ENCODE results near the gene RUSC1.
"Not testable (repeated sequence)": the region's sequence is repeated elsewhere in the genome, so short reads cannot be mapped to it uniquely, and the experiment has no call there.

The RUSC1 gene

DNA sequence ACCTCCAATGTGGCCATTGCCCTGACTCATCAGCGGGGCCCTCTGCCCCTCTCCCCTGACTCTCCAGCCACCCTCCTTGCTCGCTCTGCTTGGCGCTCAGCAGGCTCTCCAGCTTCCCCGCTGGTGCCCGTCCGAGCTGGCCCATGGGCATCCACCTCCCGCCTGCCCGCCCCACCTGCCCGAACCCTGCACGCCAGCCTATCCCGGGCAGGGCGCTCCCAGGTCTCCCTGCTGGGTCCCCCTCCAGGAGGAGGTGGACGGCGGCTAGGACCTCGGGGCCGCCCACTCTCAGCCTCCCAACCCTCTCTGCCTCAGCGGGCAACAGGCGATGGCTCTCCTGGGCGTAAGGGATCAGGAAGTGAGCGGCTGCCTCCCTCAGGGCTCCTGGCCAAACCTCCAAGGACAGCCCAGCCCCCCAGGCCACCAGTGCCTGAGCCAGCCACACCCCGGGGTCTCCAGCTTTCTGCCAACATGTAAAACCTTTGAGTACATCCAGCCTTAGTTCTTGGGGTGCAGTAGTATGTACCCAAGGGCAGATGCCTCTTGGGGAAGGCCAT, 32.6 kb upstream of the RUSC1 start:
- Histone ChIP-seq H3K4me1 (ENCODE audit: insufficient read depth, low read length) (no peaks in the 10 kb centered on the region), H3K9me3 (ENCODE audit: control insufficient read depth, insufficient read depth, low read length) (no peaks in the 10 kb centered on the region), H3K36me3 (ENCODE audit: insufficient read depth, low read length) (no peaks in the 10 kb centered on the region), H3K9ac (ENCODE audit: low read depth, low read length) (no peak overlapping the region)

DNA sequence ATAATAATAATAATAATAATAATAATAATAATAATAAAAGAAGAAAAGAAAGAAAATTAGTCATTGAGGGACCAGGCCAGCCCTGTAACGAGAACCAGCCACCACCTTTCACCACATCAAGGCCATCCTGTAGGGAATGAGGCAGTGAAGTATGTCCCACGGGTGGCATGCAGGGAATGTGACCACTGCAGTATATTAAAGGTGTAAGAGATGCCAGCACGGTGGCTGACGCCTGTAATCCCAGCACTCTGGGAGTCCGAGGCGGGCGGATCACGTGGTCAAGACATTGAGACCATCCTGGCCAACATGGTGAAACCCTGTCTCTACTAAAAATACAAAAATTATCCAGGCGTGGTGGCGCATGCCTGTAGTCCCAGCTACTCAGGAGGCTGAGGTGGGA, 29.7 kb upstream of the RUSC1 start:
- not testable (repeated sequence) for H3K9ac ChIP-seq (ENCODE audit: low read depth, low read length); H3K9me3 ChIP-seq (ENCODE audit: control insufficient read depth, insufficient read depth, low read length); H3K4me1 ChIP-seq (ENCODE audit: insufficient read depth, low read length); H3K36me3 ChIP-seq (ENCODE audit: insufficient read depth, low read length)

- no peaks in the 10 kb centered on the region for H3K9me3 ChIP-seq (ENCODE audit: control insufficient read depth, insufficient read depth, low read length)
- H3K9ac ChIP-seq (ENCODE audit: low read depth, low read length), result no peak overlapping the region
- no peaks in the 10 kb centered on the region for H3K36me3 ChIP-seq (ENCODE audit: insufficient read depth, low read length)
- peaks cover 8% of the 10 kb centered on the region for H3K4me1 ChIP-seq (ENCODE audit: insufficient read depth, low read length)
Measured at GRCh38 chr1:155293086-155293749, 27.5 kb upstream of the RUSC1 start.

DNA sequence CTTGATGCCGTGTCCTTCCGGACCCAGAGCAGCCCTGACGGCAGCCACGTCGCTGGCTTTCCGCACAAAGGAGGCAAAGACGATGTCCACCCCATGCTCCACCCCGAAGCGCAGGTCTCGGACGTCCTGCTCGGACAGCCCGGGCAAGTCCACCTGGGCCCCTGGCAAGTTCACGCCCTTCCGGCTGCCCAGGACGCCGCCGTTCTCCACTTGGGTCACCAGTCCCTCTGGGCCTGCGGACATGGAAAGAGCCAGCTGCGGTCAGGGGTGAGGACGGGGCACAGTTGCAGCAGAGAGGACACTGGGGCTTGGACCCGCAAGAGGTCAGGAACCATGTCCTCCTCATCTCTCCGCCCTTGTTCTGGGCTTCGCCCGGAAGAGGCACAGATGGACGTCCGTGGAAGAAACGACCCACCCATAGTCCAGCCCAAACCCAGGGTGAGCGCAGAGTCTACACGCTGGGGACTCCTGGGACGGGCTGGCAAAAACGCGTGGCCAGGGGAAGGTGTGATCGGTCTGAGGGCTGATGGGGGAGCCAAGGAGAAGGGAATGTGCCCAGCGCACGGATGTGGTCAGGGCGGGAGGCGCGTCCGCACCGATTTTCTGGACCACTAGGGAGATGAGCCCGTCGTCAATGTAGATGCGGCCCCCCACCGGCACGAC, 26.0 kb upstream of the RUSC1 start:
- Histone ChIP-seq H3K9ac (ENCODE audit: low read depth, low read length) (peak overlapping the region; percentile 79; the same call in 1 of the 2 replicates), H3K9me3 (ENCODE audit: control insufficient read depth, insufficient read depth, low read length) (no peaks in the 10 kb centered on the region), H3K36me3 (ENCODE audit: insufficient read depth, low read length) (no peaks in the 10 kb centered on the region), H3K4me1 (ENCODE audit: insufficient read depth, low read length) (peaks cover 8% of the 10 kb centered on the region)

GRCh38 chr1:155295183-155295941, 25.3 kb upstream of the RUSC1 start:
- peaks cover 8% of the 10 kb centered on the region for H3K4me1 ChIP-seq (ENCODE audit: insufficient read depth, low read length)
- H3K9ac ChIP-seq (ENCODE audit: low read depth, low read length), result peak overlapping the region; percentile 79; the same call in 1 of the 2 replicates
- H3K9me3 ChIP-seq (ENCODE audit: control insufficient read depth, insufficient read depth, low read length), result no peaks in the 10 kb centered on the region
- no peaks in the 10 kb centered on the region for H3K36me3 ChIP-seq (ENCODE audit: insufficient read depth, low read length)

GRCh38 chr1:155295942-155296267, 24.8 kb upstream of the RUSC1 start:
- Histone ChIP-seq H3K9ac (ENCODE audit: low read depth, low read length) (peak overlapping the region; percentile 79; the same call in 1 of the 2 replicates), H3K4me1 (ENCODE audit: insufficient read depth, low read length) (peaks cover 8% of the 10 kb centered on the region), H3K9me3 (ENCODE audit: control insufficient read depth, insufficient read depth, low read length) (no peaks in the 10 kb centered on the region), H3K36me3 (ENCODE audit: insufficient read depth, low read length) (no peaks in the 10 kb centered on the region)

- H3K9me3 ChIP-seq (ENCODE audit: control insufficient read depth, insufficient read depth, low read length), result no peaks in the 10 kb centered on the region
- H3K36me3 ChIP-seq (ENCODE audit: insufficient read depth, low read length), result no peaks in the 10 kb centered on the region
- H3K4me1 ChIP-seq (ENCODE audit: insufficient read depth, low read length), result peaks cover 8% of the 10 kb centered on the region
- H3K9ac ChIP-seq (ENCODE audit: low read depth, low read length), result no peak overlapping the region
Measured at GRCh38 chr1:155296661-155297060, 24.0 kb upstream of the RUSC1 start.

GRCh38 chr1:155297384-155297783, 23.3 kb upstream of the RUSC1 start:
- H3K36me3 ChIP-seq (ENCODE audit: insufficient read depth, low read length), result no peaks in the 10 kb centered on the region
- H3K9ac ChIP-seq (ENCODE audit: low read depth, low read length), result no peak overlapping the region
- peaks cover 8% of the 10 kb centered on the region for H3K4me1 ChIP-seq (ENCODE audit: insufficient read depth, low read length)
- no peaks in the 10 kb centered on the region for H3K9me3 ChIP-seq (ENCODE audit: control insufficient read depth, insufficient read depth, low read length)

- H3K9me3 ChIP-seq (ENCODE audit: control insufficient read depth, insufficient read depth, low read length), result no peaks in the 10 kb centered on the region
- H3K4me1 ChIP-seq (ENCODE audit: insufficient read depth, low read length), result peaks cover 8% of the 10 kb centered on the region
- H3K9ac ChIP-seq (ENCODE audit: low read depth, low read length), result no peak overlapping the region
- no peaks in the 10 kb centered on the region for H3K36me3 ChIP-seq (ENCODE audit: insufficient read depth, low read length)
Measured at GRCh38 chr1:155300024-155300423, 20.7 kb upstream of the RUSC1 start.

- Histone ChIP-seq H3K4me1 (ENCODE audit: insufficient read depth, low read length) (peaks cover 8% of the 10 kb centered on the region), H3K9ac (ENCODE audit: low read depth, low read length) (no peak overlapping the region), H3K36me3 (ENCODE audit: insufficient read depth, low read length) (no peaks in the 10 kb centered on the region), H3K9me3 (ENCODE audit: control insufficient read depth, insufficient read depth, low read length) (no peaks in the 10 kb centered on the region)
Measured at GRCh38 chr1:155300553-155301329, 20.0 kb upstream of the RUSC1 start.

DNA sequence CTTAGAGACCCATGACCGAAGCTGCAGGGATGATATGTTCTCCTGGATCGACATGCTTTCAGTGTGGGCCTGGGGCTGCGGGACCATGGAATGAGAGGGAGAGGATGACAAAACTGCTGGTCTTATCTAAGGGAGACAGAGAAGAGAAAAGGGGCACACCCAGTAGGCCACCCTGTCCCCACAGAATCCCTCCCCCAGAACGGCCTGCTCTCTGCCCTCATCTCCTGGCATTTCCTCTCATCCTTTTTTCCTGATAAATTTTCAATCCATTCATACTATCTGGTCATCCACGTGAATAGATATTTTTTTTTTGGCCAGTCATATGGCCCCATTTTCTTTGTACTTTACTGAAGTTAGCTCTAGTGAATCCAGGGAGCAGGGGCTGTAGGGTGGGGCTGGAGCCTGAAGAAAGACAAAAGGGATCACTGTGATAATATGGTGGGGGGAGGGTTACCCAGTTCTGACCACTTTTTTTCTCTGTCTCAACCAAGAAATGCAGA, 19.3 kb upstream of the RUSC1 start, which contains the start of gene PKLR:
Gene PKLR (minus strand): TSS at position 97 of the 500 bp plus-strand sequence. CDS start 43 bp downstream, at position 54.
- H3K36me3 ChIP-seq (ENCODE audit: insufficient read depth, low read length), result no peaks in the 10 kb centered on the region
- H3K9ac ChIP-seq (ENCODE audit: low read depth, low read length), result no peak within 1 kb of the TSS
- no peaks in the 10 kb centered on the region for H3K9me3 ChIP-seq (ENCODE audit: control insufficient read depth, insufficient read depth, low read length)
- H3K4me1 ChIP-seq (ENCODE audit: insufficient read depth, low read length), result peaks cover 8% of the 10 kb centered on the region

- no peak overlapping the region for H3K9ac ChIP-seq (ENCODE audit: low read depth, low read length)
- no peaks in the 10 kb centered on the region for H3K4me1 ChIP-seq (ENCODE audit: insufficient read depth, low read length)
- no peaks in the 10 kb centered on the region for H3K9me3 ChIP-seq (ENCODE audit: control insufficient read depth, insufficient read depth, low read length)
- H3K36me3 ChIP-seq (ENCODE audit: insufficient read depth, low read length), result no peaks in the 10 kb centered on the region
Measured at GRCh38 chr1:155304558-155305063, 16.1 kb upstream of the RUSC1 start.

DNA sequence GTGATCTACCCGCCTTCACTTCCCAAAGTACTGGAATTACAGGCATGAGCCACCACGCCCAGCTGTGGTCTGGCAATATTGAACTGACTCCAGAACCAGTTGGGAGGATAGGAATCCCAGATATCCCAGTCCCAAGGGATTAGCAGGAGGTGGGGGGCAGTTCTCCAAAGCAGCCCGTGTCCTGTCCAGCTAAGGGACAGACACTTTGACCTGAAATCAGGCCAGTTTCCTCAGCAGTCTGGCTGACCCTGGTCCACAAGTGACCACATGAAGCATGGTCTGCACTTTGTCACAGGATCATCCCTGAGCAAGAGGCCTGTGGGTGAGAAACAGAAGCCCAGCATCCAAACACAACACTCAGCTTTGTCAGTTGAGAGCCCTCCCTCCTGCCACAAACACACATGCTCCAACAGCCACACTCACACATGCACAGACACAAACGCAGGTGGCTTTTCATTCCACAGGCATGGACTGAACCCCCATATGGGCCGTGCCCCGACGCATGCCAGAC, 14.8 kb upstream of the RUSC1 start:
- no peak overlapping the region for H3K9ac ChIP-seq (ENCODE audit: low read depth, low read length)
- no peaks in the 10 kb centered on the region; the same call in 1 of the 2 replicates for H3K4me1 ChIP-seq (ENCODE audit: insufficient read depth, low read length)
- H3K36me3 ChIP-seq (ENCODE audit: insufficient read depth, low read length), result no peaks in the 10 kb centered on the region
- H3K9me3 ChIP-seq (ENCODE audit: control insufficient read depth, insufficient read depth, low read length), result no peaks in the 10 kb centered on the region
